ENCODE data around the gene PLA2G6. TPM values are rescaled to one million over a fixed set of nuclear protein-coding genes. Genes with fewer than 3 reads are reported as not detected.

The PLA2G6 gene
- total and polyA plus RNA-seq, 3 donors from 2014 or later: 89.4 to 135 (median 122) TPM

DNA sequence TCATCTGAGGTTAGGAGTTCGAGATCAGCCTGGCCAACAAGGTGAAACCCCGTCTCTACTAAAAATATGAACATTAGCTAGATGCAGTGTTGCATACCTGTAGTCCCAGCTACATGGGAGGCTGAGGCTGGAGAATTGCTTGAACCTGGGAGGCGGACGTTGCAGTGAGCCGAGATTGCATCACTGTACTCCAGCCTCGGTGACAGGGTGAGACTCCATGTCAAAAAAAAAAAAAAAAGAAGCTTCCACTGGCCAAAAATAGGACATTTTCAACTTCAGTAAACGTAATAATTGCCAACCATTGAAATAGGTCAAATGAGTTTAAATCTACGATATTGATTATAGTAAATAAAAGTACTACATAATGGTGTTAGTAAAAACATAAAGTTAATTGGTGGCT is 78.0 kb downstream of the PLA2G6 start:
- no peak overlapping the region for H3K27ac ChIP-seq
- no peaks in the 10 kb centered on the region for H3K36me3 ChIP-seq (ENCODE audit: low read depth, missing control alignments)
- peaks cover 11% of the 10 kb centered on the region for H3K4me1 ChIP-seq
- H3K4me3 ChIP-seq: no peak overlapping the region
- 83 to 90% methylated on average over 8 of the region's 8 CpGs for WGBS, 2 donors
- no peak for DNase-seq
- H3K9me3 ChIP-seq: no peaks in the 10 kb centered on the region
- H3K27me3 ChIP-seq: no peaks in the 10 kb centered on the region
- intact Hi-C loops (cut with DNase I; ENCODE audit: low total_unique reads): no loop called here
- TF ChIP-seq, protein P1, sequence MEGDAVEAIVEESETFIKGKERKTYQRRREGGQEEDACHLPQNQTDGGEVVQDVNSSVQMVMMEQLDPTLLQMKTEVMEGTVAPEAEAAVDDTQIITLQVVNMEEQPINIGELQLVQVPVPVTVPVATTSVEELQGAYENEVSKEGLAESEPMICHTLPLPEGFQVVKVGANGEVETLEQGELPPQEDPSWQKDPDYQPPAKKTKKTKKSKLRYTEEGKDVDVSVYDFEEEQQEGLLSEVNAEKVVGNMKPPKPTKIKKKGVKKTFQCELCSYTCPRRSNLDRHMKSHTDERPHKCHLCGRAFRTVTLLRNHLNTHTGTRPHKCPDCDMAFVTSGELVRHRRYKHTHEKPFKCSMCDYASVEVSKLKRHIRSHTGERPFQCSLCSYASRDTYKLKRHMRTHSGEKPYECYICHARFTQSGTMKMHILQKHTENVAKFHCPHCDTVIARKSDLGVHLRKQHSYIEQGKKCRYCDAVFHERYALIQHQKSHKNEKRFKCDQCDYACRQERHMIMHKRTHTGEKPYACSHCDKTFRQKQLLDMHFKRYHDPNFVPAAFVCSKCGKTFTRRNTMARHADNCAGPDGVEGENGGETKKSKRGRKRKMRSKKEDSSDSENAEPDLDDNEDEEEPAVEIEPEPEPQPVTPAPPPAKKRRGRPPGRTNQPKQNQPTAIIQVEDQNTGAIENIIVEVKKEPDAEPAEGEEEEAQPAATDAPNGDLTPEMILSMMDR (IDR thresholded peaks at IDR 0.05): no peak
- no peak for TF ChIP-seq POLR2A (IDR thresholded peaks at IDR 0.05)

- H3K4me1 ChIP-seq: peaks cover 4% of the 10 kb centered on the region
- intact Hi-C loops (cut with DNase I; ENCODE audit: low total_unique reads): no loop called here
- TF ChIP-seq, protein P1 (IDR thresholded peaks at IDR 0.05): no peak
- no peak for TF ChIP-seq POLR2A (IDR thresholded peaks at IDR 0.05)
- no peaks in the 10 kb centered on the region for H3K9me3 ChIP-seq
- H3K36me3 ChIP-seq (ENCODE audit: low read depth, missing control alignments): no peaks in the 10 kb centered on the region
- DNase-seq: no peak
- H3K4me3 ChIP-seq: no peak overlapping the region
- no peak overlapping the region for H3K27ac ChIP-seq
- 75% methylated on average over 9 of the region's 9 CpGs for WGBS, 2 donors
- H3K27me3 ChIP-seq: no peaks in the 10 kb centered on the region
Observed at GRCh38 chr22:38098410-38099249, 83.0 kb downstream of the PLA2G6 start.

GRCh38 chr22:38097557-38098409 is 83.8 kb downstream of the PLA2G6 start:
- TF ChIP-seq, protein P1 (IDR thresholded peaks at IDR 0.05): peak in 2 of 3 experiments; percentile 18 to 34
- TF ChIP-seq POLR2A (IDR thresholded peaks at IDR 0.05): no peak
- no peaks in the 10 kb centered on the region for H3K27me3 ChIP-seq
- H3K4me3 ChIP-seq: peak overlapping the region in 1 of 2 donors; percentile 13
- no peaks in the 10 kb centered on the region for H3K9me3 ChIP-seq
- DNase-seq: peak; percentile 45
- no peak overlapping the region for H3K27ac ChIP-seq
- no peaks in the 10 kb centered on the region for H3K36me3 ChIP-seq (ENCODE audit: low read depth, missing control alignments)
- peaks cover 4% of the 10 kb centered on the region for H3K4me1 ChIP-seq
- WGBS, 2 donors: 44 to 58% methylated on average over 24 to 30 of the region's 32 CpGs
- intact Hi-C loops (cut with DNase I; ENCODE audit: low total_unique reads): no loop called here

DNA sequence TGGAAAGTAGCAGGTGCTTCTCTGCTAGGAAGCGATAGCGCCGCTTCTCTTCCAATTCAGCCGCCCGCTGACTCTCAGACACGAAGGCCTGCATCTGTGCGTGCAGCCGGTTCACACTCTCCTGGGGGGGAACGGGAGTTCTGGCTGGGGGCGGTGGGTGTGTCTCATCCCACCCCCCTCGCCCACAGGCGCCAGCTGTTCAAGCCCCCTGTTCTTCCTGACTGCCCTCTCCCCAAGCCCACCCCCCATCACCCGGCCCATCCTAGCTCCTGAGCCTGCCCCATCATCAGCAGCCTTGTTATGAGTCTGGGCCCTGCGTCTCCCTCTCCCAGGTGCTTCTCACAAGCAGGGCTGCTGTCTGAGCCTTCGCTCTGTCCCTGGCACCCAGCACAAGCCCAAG is 84.6 kb downstream of the PLA2G6 start:
- TF ChIP-seq, protein P1 (IDR thresholded peaks at IDR 0.05): no peak
- TF ChIP-seq POLR2A (IDR thresholded peaks at IDR 0.05): no peak
- intact Hi-C loops (cut with DNase I; ENCODE audit: low total_unique reads): no loop called here
- no peak overlapping the region for H3K4me3 ChIP-seq
- no peak overlapping the region for H3K27ac ChIP-seq
- H3K4me1 ChIP-seq: peaks cover 4% of the 10 kb centered on the region
- WGBS, 2 donors: 64 to 65% methylated on average over 15 of the region's 15 CpGs
- no peaks in the 10 kb centered on the region for H3K36me3 ChIP-seq (ENCODE audit: low read depth, missing control alignments)
- no peaks in the 10 kb centered on the region for H3K9me3 ChIP-seq
- DNase-seq: no peak
- no peaks in the 10 kb centered on the region for H3K27me3 ChIP-seq
